Fibroblast of lung (primary cell): ENCODE measurements around the gene RAP1GDS1.

Experiments used
- EZH2 ChIP-seq: IDR thresholded peaks from 2 replicates; pipeline ENCODE4 v1.5.1; 2012; ENCODE audit warnings: low read length, control low read depth, mild to moderate bottlenecking; ENCODE audit errors: missing control alignments
- TF ChIP-seq, protein P1 (sequence below), 2 donors: IDR thresholded peaks in 1 of 2; conservative IDR thresholded peaks in 1 of 2; 1 replicate in 1 of 2; 2 replicates in 1 of 2; pipeline ENCODE4 v1.5.1; 2011 to 2012; ENCODE audit warnings: low read length in 2 of 2, control low read depth in 1 of 2, inconsistent platforms in 1 of 2, low read depth in 1 of 2, mild to moderate bottlenecking in 1 of 2

DNA sequence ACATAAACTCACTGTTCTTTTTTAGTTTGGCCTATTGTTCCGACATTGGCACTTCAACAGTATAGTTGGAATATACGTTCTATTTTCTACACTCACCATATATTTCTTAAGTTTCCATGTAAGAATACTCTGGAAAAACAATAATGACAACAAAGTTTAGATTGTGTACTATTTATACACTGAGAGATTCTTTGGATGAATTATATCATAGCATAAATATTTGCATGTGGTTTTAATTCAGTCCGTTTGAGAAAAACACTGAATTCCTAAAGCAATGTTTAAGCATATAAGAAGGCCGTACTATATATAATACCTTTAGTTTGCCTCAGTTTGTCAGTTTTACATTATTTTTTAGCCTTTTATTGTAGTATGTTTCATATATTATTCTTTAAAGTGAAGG lies 82.4 kb downstream of the RAP1GDS1 start:
- TF ChIP-seq, protein P1, sequence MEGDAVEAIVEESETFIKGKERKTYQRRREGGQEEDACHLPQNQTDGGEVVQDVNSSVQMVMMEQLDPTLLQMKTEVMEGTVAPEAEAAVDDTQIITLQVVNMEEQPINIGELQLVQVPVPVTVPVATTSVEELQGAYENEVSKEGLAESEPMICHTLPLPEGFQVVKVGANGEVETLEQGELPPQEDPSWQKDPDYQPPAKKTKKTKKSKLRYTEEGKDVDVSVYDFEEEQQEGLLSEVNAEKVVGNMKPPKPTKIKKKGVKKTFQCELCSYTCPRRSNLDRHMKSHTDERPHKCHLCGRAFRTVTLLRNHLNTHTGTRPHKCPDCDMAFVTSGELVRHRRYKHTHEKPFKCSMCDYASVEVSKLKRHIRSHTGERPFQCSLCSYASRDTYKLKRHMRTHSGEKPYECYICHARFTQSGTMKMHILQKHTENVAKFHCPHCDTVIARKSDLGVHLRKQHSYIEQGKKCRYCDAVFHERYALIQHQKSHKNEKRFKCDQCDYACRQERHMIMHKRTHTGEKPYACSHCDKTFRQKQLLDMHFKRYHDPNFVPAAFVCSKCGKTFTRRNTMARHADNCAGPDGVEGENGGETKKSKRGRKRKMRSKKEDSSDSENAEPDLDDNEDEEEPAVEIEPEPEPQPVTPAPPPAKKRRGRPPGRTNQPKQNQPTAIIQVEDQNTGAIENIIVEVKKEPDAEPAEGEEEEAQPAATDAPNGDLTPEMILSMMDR (conservative IDR thresholded peaks at IDR 0.05 in 1 of 2, IDR thresholded peaks at IDR 0.05 in 1 of 2; ENCODE audit: low read depth in 1 of 2, low read length in 2 of 2) = no peak
- no peak for TF ChIP-seq EZH2
